HEK293T (cell line): Measurements from ENCODE around the gene CADPS.

Source experiments
- ARNT ChIP-seq: fragments of 450-650 bp; IDR thresholded peaks from 2 replicates; pipeline ENCODE4 v1.6.1; 2017; ENCODE audit warnings: mild to moderate bottlenecking
- BHLHE40 ChIP-seq: fragments of 450-650 bp; IDR thresholded peaks from 2 replicates; pipeline ENCODE4 v1.6.1; 2016; ENCODE audit warnings: mild to moderate bottlenecking, moderate library complexity, borderline replicate concordance
- ELF4 ChIP-seq: fragments of 450-650 bp; IDR thresholded peaks from 2 replicates; pipeline ENCODE4 v1.6.1; 2017; ENCODE audit warnings: antibody characterized with exemption
- FOXA1 ChIP-seq: fragments of 450-650 bp; IDR thresholded peaks from 2 replicates; pipeline ENCODE4 v1.6.1; 2016; ENCODE audit warnings: mild to moderate bottlenecking
- FOXK2 ChIP-seq: fragments of 450-650 bp; IDR thresholded peaks from 2 replicates; pipeline ENCODE4 v1.6.1; 2016; ENCODE audit warnings: mild to moderate bottlenecking
- FOXM1 ChIP-seq: fragments of 450-650 bp; IDR thresholded peaks from 2 replicates; pipeline ENCODE4 v1.6.1; 2017; ENCODE audit warnings: mild to moderate bottlenecking, borderline replicate concordance
- HDGF ChIP-seq: fragments of 450-650 bp; IDR thresholded peaks from 2 replicates; pipeline ENCODE4 v1.6.1; 2017; ENCODE audit warnings: antibody characterized with exemption, borderline replicate concordance
- L3MBTL2 ChIP-seq: fragments of 450-650 bp; conservative IDR thresholded peaks from 2 replicates; pipeline ENCODE4 v1.6.1; 2016; ENCODE audit warnings: mild to moderate bottlenecking
- LEF1 ChIP-seq: fragments of 450-650 bp; IDR thresholded peaks from 2 replicates; pipeline ENCODE4 v1.6.1; 2017; ENCODE audit warnings: mild to moderate bottlenecking, borderline replicate concordance
- SP1 ChIP-seq: fragments of 450-650 bp; IDR thresholded peaks from 2 replicates; pipeline ENCODE4 v1.6.1; 2017
- SUZ12 ChIP-seq: fragments of 450-650 bp; IDR thresholded peaks from 2 replicates; pipeline ENCODE4 v1.6.1; 2016; ENCODE audit warnings: mild to moderate bottlenecking
- TARDBP ChIP-seq: fragments of 450-650 bp; IDR thresholded peaks from 2 replicates; pipeline ENCODE4 v1.6.1; 2016

DNA sequence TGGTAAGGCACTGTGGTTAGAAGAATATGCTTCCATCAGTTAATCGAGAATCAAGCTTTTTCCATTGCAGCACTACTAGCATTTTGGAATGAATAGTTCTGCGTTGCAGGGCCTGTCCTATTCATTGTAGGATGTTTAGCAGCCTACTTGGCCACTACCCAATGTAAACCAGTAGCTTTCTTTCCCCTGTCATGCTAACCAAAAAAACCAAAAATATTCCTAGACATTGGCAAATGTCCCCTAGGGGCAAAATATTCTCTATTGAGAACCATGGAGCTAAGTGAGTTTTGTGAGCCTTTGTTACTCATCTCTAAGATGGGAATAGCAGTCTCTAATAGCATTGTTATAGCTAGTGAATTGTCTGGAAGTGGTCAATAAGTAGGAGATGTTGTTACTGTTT, 187.2 kb downstream of the CADPS start:
- TF ChIP-seq HDGF (no peak), FOXM1 (no peak), SP1 (no peak), BHLHE40 (no peak), SUZ12 (no peak), ARNT (no peak), FOXK2 (no peak), L3MBTL2 (no peak), TARDBP (no peak), ELF4 (no peak), FOXA1 (no peak), LEF1 (no peak)
